Raji (cell line): ENCODE measurements around the gene BMERB1.

Experiments used
- POLR2A ChIP-seq: IDR thresholded peaks from 2 replicates; pipeline ENCODE4 v1.6.1; 2011; ENCODE audit warnings: low read depth, low read length, control low read depth; ENCODE audit not compliant: insufficient read depth

Gene BMERB1

DNA sequence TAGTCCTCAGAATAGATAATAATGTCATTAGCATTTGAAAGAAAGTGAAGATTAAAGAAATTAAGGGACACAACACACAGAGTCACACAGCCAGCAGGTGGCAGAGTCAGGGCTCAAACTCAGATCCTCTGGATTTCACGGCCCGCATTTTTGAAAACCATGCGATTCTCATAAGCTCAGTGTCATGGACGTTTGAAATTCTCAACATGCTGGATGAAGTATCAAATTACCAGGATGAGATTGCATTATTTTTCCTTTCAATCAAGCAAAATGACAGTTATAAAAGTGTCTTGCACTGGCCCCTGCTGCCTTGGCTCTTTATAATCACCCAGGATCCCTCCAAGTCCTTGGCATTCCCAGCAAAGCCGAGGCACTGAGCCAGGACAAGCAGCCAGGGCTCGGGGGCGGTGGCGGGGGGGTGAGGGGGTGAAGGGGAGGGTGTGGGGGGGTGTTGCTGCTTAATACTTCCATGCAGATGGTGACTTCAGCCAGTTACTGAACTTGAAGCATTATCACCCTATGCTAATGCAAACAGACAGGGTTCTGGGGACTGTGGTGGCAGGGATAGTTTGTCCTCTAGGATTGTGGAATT, 6.6 kb upstream of the BMERB1 start:
- no peak for TF ChIP-seq POLR2A

DNA sequence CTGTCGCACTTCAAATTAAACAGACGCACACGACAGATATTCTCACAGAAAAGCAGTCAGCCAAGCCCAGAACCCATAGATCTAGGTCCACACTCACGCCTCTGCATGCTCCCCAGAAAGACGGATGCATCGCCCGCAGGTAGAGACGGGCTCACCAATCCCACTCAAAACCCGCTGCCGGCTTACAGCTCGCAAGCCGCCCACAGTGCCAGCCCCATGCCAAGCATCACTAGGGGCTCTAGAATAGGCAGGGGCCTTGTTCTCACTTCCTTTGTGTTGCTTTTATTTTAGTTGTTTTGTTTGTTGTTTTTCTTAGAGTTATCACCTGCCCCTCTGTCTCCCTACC, 336 bp upstream of the BMERB1 start:
- no peak for TF ChIP-seq POLR2A

- no peak for TF ChIP-seq POLR2A
Observed at GRCh38 chr16:15435216-15435864, 952 bp downstream of the BMERB1 start.

- TF ChIP-seq POLR2A, result no peak
Observed at GRCh38 chr16:15439102-15439501, 4.7 kb downstream of the BMERB1 start.

- no peak for TF ChIP-seq POLR2A
Observed at GRCh38 chr16:15439521-15439920, 5.1 kb downstream of the BMERB1 start.

DNA sequence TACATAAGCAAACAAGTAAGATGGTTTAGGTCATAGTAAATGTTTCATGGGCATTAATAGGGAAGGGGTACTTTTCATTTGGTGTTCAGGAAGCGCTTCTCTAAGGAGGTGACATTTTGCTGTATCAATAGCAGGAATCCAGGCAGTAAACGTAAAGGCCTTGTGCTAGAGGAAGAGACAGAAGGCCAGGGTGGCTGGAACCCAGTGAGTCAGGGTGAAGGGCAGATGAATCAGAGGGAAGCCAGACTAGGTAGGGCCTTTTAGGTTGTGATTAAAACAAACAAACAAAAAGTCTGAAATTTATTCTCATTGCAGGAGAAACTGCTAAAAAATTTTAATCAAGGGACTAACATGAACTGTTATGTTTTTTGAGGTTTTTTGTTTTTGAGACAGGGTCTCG, 6.5 kb downstream of the BMERB1 start:
- no peak for TF ChIP-seq POLR2A

DNA sequence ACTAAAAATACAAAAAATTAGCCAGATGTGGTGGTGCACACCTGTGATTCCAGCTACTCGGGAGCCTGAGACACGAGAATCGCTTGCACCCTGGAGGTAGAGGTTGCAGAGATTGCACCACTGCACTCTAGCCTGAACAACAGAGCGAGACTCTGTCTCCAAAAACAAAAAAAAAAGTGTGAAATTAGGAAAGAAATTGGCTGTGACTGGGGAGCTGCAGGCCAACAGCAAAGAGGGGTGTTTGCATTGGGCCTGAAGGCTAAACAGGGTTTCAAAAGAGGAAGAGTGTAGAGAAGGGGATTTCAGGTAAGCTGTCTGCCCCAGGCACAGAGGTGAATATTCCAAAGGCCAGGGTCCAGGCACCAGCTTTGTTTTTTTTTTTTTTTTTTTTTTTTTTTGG, 9.4 kb downstream of the BMERB1 start:
- TF ChIP-seq POLR2A, result no peak

DNA sequence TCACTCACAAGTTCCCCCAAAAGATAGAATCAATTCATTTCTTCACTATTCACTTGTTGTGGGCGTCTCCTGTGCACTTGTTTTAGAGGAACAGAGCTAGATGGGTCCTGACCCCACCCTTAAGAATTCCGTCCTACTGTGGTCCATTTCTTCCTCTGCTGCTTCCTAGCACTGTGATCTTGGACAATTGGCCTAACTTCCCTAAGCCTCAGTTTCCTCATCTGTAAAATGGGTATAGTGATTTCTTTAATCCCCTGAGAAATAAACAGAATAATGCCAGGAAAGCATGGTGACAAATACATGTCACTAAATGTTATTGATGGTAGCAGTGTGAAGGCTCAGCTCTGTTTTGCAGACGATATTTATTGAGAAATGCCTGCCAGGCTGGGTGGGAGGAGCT, 9.9 kb downstream of the BMERB1 start:
- TF ChIP-seq POLR2A, result no peak

- no peak for TF ChIP-seq POLR2A
Observed at GRCh38 chr16:15445450-15445849, 11.1 kb downstream of the BMERB1 start.

- no peak for TF ChIP-seq POLR2A
Observed at GRCh38 chr16:15446901-15447300, 12.5 kb downstream of the BMERB1 start.

DNA sequence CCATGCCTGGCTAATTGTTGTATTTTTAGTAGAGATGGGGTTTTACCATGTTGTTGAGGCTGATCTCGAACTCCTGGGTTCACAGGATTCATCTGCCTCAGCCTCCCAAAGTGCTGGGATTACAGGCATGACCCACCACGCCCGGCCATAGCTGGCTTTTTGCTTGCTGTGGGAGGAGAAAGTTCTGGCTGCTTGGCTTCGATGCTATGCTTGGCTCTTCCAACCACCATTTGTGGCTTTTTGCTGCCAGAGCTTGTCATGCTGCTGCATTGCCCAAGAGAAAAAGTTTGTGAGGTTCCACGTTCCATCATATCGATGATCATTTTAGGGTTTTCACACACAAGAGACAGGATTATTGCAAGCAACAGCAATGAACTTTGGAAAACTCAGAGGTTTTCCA, 16.2 kb downstream of the BMERB1 start:
- TF ChIP-seq POLR2A, result no peak

DNA sequence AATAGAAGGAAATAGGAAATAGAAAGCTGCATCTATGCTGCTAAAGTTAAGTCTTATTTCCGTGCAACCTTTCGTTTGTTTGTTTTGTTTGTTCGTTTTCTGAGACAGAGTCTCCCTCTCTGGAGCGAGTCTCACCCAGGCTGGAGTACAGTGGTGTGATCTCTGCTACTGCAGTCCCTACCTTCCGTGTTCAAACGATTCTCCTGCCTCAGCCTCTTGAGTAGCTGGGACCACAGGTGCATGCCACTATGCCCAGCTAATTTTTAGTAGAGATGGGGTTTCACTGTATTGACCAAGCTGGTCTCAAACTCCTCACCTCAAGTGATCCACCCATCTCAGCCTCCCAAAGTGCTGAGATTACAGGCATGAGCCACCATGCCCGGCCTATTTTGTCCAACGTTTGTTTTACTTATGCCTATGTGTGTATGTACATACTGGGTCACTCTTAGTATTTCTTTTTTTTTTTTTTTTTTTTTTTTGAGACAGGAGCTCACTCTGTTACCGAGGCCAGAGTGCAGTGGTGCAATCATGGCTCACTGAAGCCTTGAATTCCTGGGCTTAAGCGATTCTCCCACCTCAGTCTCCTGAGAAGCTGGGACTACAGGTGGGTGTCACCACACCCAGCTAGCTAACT, 16.8 kb downstream of the BMERB1 start:
- no peak for TF ChIP-seq POLR2A

GRCh38 chr16:15452246-15452855, 18.0 kb downstream of the BMERB1 start:
- TF ChIP-seq POLR2A, result no peak

DNA sequence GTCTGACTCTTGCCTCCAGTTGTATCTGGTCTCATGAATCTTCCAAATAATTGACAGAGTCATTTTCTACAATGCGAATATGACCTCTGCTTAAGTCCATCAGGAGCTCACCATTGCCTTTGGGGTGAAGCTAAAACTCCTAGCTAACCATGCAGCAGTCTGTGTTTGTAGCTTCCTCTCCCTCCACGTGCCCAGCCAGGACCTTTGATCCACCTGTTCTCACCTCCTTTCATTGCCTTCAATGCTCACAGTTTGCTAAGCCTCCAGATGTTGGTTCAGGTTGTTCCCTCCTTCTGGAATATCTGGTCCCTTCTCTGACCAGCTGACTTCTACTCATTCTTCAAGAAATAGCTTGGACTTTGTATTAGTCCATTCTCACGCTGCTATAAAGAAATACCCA, 23.0 kb downstream of the BMERB1 start:
- TF ChIP-seq POLR2A, result no peak

- TF ChIP-seq POLR2A, result no peak
Observed at GRCh38 chr16:15457958-15458357, 23.6 kb downstream of the BMERB1 start.

DNA sequence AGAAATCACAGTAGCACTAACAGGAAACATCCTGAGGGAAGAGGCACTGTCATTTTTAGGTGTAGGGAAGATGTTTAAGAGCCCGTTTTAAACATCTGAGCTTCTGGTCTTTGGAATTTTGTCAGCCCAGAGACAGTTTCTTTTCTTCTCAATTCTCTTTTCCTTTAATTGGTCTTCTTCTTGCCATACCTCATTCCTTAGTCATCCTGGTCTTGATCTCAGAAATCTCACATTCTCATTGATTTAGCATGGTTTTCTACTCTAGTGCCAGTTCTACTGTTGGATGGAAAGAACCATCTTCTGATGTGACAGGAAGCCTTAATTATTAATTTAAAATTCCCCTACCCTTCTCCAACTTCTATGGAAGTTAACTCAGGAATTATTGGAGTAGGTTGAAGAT, 25.4 kb downstream of the BMERB1 start:
- no peak for TF ChIP-seq POLR2A

DNA sequence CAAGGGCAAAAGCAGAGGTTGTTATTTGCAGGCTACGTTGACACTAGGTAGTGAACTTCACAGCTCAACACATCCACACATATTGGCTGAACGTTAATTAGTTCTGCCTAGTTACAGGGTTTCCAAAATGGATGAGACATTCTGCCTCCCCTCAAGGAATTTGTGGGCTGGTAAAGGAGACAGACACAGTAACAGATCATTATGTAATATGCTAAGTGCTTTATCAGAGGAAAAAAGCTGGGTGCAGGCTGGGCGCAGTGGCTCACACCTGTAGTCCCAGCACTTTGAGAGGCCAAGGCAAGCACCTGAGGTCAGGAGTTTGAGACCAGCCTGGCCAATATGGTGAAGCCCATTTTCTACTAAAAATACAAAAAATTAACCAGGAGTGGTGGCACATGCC, 26.2 kb downstream of the BMERB1 start:
- TF ChIP-seq POLR2A, result no peak

DNA sequence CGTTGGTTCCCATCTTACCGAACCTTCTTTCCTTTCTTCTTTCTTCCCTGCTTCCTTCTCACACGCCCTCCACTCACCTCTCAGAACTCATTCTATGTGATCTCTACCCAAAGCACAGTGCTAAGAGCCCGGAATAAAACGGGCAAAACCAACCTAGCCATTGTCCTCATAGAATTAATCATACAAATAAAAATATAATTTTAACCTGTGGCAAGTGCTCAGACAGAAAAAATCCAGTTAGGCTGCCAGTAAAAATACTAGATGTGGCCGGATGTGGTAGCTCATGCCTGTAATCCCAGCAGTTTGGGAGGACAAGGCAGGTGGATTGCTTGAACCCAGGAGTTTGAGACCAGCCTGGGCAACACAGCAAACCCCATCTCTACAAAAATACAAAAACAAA, 27.0 kb downstream of the BMERB1 start:
- no peak for TF ChIP-seq POLR2A
